ENCODE data around the gene SEC14L1. TPM values are rescaled to one million over a fixed set of nuclear protein-coding genes. Genes with fewer than 3 reads are reported as not detected.

SEC14L1 gene
- total RNA-seq, 2 donors from 2014 or later = 71.6 to 82.2 TPM

GRCh38 chr17:77216486-77216885, 75.7 kb downstream of the SEC14L1 start:
- ATAC-seq = no peak
- intact Hi-C loops (cut with DNase I) = no loop called here

GRCh38 chr17:77217123-77217522, 76.4 kb downstream of the SEC14L1 start:
- intact Hi-C loops (cut with DNase I) = no loop called here
- ATAC-seq (no peak), DNase-seq (no peak)

More at GRCh38 chr17:77216486-77216885, 75.7 kb downstream of the SEC14L1 start:
- no peak for DNase-seq

- intact Hi-C loops (cut with DNase I) = no loop called here
- DNase-seq (no peak), ATAC-seq (no peak)
These were observed 76.8 kb downstream of the SEC14L1 start for GRCh38 chr17:77217566-77217965.

GRCh38 chr17:77218902-77219301, 78.1 kb downstream of the SEC14L1 start:
- ATAC-seq = no peak
- DNase-seq = no peak
- intact Hi-C loops (cut with DNase I) = no loop called here

GRCh38 chr17:77222356-77222755, 81.6 kb downstream of the SEC14L1 start:
- DNase-seq (peak; percentile 13), ATAC-seq (no peak)
- intact Hi-C loops (cut with DNase I) = no loop called here

GRCh38 chr17:77223642-77224420, 83.1 kb downstream of the SEC14L1 start:
- DNase-seq (peak; percentile 46), ATAC-seq (peak in 1 of 2 donors; percentile 41)
- intact Hi-C loops (cut with DNase I) = no loop called here

- DNase-seq (no peak), ATAC-seq (no peak)
- intact Hi-C loops (cut with DNase I) = no loop called here
These were observed 84.5 kb downstream of the SEC14L1 start for GRCh38 chr17:77225265-77225664.

- intact Hi-C loops (cut with DNase I) = no loop called here
- peak; percentile 37 for DNase-seq
- ATAC-seq = peak in 1 of 2 donors; percentile 9
These were observed 86.9 kb downstream of the SEC14L1 start for GRCh38 chr17:77227461-77228240.

- intact Hi-C loops (cut with DNase I) = no loop called here
- no peak for DNase-seq
- ATAC-seq = peak in 1 of 2 donors; percentile 17
These were observed 87.5 kb downstream of the SEC14L1 start for GRCh38 chr17:77228241-77228752.

- DNase-seq (no peak), ATAC-seq (no peak)
- intact Hi-C loops (cut with DNase I) = no loop called here
These were observed 88.0 kb downstream of the SEC14L1 start for GRCh38 chr17:77228816-77229215.

GRCh38 chr17:77229786-77230435, 89.1 kb downstream of the SEC14L1 start:
- ATAC-seq = no peak
- intact Hi-C loops (cut with DNase I) = no loop called here
- no peak for DNase-seq

GRCh38 chr17:77230436-77230830, 89.7 kb downstream of the SEC14L1 start:
- no peak for DNase-seq
- intact Hi-C loops (cut with DNase I) = no loop called here
- ATAC-seq = no peak

GRCh38 chr17:77231076-77231871, 90.5 kb downstream of the SEC14L1 start:
- intact Hi-C loops (cut with DNase I) = no loop called here
- no peak for ATAC-seq
- DNase-seq = no peak

- intact Hi-C loops (cut with DNase I) = no loop called here
- DNase-seq = no peak
These were observed 92.4 kb downstream of the SEC14L1 start for GRCh38 chr17:77233127-77233526.

GRCh38 chr17:77233635-77234334, 93.0 kb downstream of the SEC14L1 start:
- DNase-seq = no peak
- intact Hi-C loops (cut with DNase I) = no loop called here
- peak in 1 of 2 donors; percentile 21 for ATAC-seq

More at GRCh38 chr17:77233127-77233526, 92.4 kb downstream of the SEC14L1 start:
- ATAC-seq = no peak

- intact Hi-C loops (cut with DNase I) = no loop called here
- ATAC-seq (peak in 1 of 2 donors; percentile 14), DNase-seq (no peak)
These were observed 93.9 kb downstream of the SEC14L1 start for GRCh38 chr17:77234695-77235094.

- DNase-seq = peak; percentile 74
- peak; percentile 60 to 73 for ATAC-seq
- intact Hi-C loops (cut with DNase I) = no loop called here
These were observed 94.7 kb downstream of the SEC14L1 start for GRCh38 chr17:77235370-77235941.
